HL-60/S4 treated with retinoic acid at 250 ng/mL for 4 days and 3 days (cell line): Measurements from ENCODE around the gene EBF4.

Experiments used
- in situ Hi-C: fragments of 300-500 bp; cut with MboI; formaldehyde crosslinking; loops from 2 replicates; pipeline ENCODE4 v1.7.0; 2022; ENCODE audit warnings: low sequenced_read_pairs

EBF4 gene

GRCh38 chr20:2741463-2741862 lies 48.9 kb downstream of the EBF4 start:
- in situ Hi-C loops: loop anchor here (10.0 kb wide), 1 partner anchor 57 kb away; no protein-coding TSS in a partner anchor

- in situ Hi-C loops: loop anchor here (10.0 kb wide), 1 partner anchor 57 kb away; no protein-coding TSS in a partner anchor
Measured at GRCh38 chr20:2741881-2742280, 49.3 kb downstream of the EBF4 start.

GRCh38 chr20:2742431-2742830 lies 49.9 kb downstream of the EBF4 start:
- in situ Hi-C loops: loop anchor here (10.0 kb wide), 1 partner anchor 58 kb away; no protein-coding TSS in a partner anchor

GRCh38 chr20:2742934-2743559 lies 50.5 kb downstream of the EBF4 start:
- in situ Hi-C loops: loop anchor here (10.0 kb wide), 1 partner anchor 58 kb away; no protein-coding TSS in a partner anchor

- in situ Hi-C loops: loop anchor here (10.0 kb wide), 1 partner anchor 60 kb away; no protein-coding TSS in a partner anchor
Measured at GRCh38 chr20:2745060-2745910, 52.7 kb downstream of the EBF4 start.

GRCh38 chr20:2745936-2746635 lies 53.5 kb downstream of the EBF4 start:
- in situ Hi-C loops: loop anchor here (10.0 kb wide), 1 partner anchor 61 kb away; no protein-coding TSS in a partner anchor

- in situ Hi-C loops: loop anchor here (10.0 kb wide), 1 partner anchor 62 kb away; no protein-coding TSS in a partner anchor
Measured at GRCh38 chr20:2746636-2747265, 54.2 kb downstream of the EBF4 start.

- in situ Hi-C loops: loop anchor here (10.0 kb wide), 1 partner anchor 63 kb away; no protein-coding TSS in a partner anchor
Measured at GRCh38 chr20:2747676-2748235, 55.2 kb downstream of the EBF4 start.

- in situ Hi-C loops: loop anchor here (10.0 kb wide), 1 partner anchor 64 kb away; no protein-coding TSS in a partner anchor
Measured at GRCh38 chr20:2748551-2749342, 56.2 kb downstream of the EBF4 start.

GRCh38 chr20:2749343-2749950 lies 56.9 kb downstream of the EBF4 start:
- in situ Hi-C loops: loop anchor here (10.0 kb wide), 1 partner anchor 65 kb away; no protein-coding TSS in a partner anchor

GRCh38 chr20:2749951-2750490 lies 57.4 kb downstream of the EBF4 start:
- in situ Hi-C loops: loop anchor here (10.0 kb wide), 1 partner anchor 65 kb away; no protein-coding TSS in a partner anchor

- in situ Hi-C loops: no loop called here
Measured at GRCh38 chr20:2750491-2751251, 58.1 kb downstream of the EBF4 start.

- in situ Hi-C loops: no loop called here
Measured at GRCh38 chr20:2751347-2751877, 58.8 kb downstream of the EBF4 start.

- in situ Hi-C loops: no loop called here
Measured at GRCh38 chr20:2751878-2752566, 59.4 kb downstream of the EBF4 start.

GRCh38 chr20:2752567-2753460 lies 60.2 kb downstream of the EBF4 start:
- in situ Hi-C loops: no loop called here

GRCh38 chr20:2753461-2754040 lies 61.0 kb downstream of the EBF4 start:
- in situ Hi-C loops: no loop called here
